CD4-positive, alpha-beta T cell (primary cell): ENCODE data around the gene MYPOP. TPM values are rescaled to one million over a fixed set of nuclear protein-coding genes. Genes with fewer than 3 reads are reported as not detected.

Experiments used
- ATAC-seq: fragments of 200-7000 bp; cut with Tn5 transposase; one replicate; pipeline ENCODE4 v1.10.0; 2022; ENCODE audit warnings: mild to moderate bottlenecking; ENCODE audit not compliant: poor library complexity
- CTCF ChIA-PET: fragments of 350-600 bp; sonication (Branson Sonifier 250); formaldehyde crosslinking; loops from one replicate; lab custom pipeline; 2021; ENCODE audit warnings: antibody characterized with exemption, inconsistent platforms; lab: Charles Lee
- POLR2A ChIA-PET: fragments of 350-600 bp; sonication (Branson Sonifier 250); formaldehyde crosslinking; loops from one replicate; lab custom pipeline; 2021; ENCODE audit warnings: antibody characterized with exemption, inconsistent platforms; lab: Charles Lee
- DNase-seq, 14 experiments: peaks; one replicate each; pipeline ENCODE4 v3.0.0-alpha.2; 2013 to 2020; ENCODE audit warnings: mixed read lengths in 2 of 14
- H3K27ac ChIP-seq, 2 donors: one replicate each; pipeline versions ENCODE4 v1.5.1 to v1.7.0; 2013; ENCODE audit warnings: low read length in 2 of 2, low read depth in 1 of 2, mild to moderate bottlenecking in 1 of 2
- H3K27me3 ChIP-seq, 2 experiments: 1 replicate in 1 of 2; 2 replicates in 1 of 2; pipeline versions ENCODE4 v1.6.1 to v1.7.0; 2013; ENCODE audit warnings: low read length in 2 of 2, control low read depth in 1 of 2, mild to moderate bottlenecking in 1 of 2, moderate library complexity in 1 of 2; ENCODE audit not compliant: insufficient read depth in 2 of 2, control insufficient read depth in 1 of 2
- H3K36me3 ChIP-seq: one replicate; pipeline ENCODE4 v1.6.1; 2013; ENCODE audit warnings: low read length, control low read depth; ENCODE audit not compliant: insufficient read depth
- H3K4me1 ChIP-seq: one replicate; pipeline ENCODE4 v1.6.1; 2013; ENCODE audit warnings: low read length, control low read depth; ENCODE audit not compliant: insufficient read depth
- H3K4me3 ChIP-seq: one replicate; pipeline ENCODE4 v1.5.1; 2013; ENCODE audit warnings: mild to moderate bottlenecking, low read length, moderate library complexity
- H3K9me3 ChIP-seq, 2 experiments: 1 replicate in 1 of 2; 2 replicates in 1 of 2; pipeline versions ENCODE4 v1.6.1 to v1.7.0; 2013; ENCODE audit warnings: low read length in 2 of 2, mild to moderate bottlenecking in 2 of 2, control low read depth in 1 of 2, moderate library complexity in 1 of 2; ENCODE audit not compliant: control insufficient read depth in 1 of 2, insufficient read depth in 1 of 2
- H3K27ac Mint-ChIP-seq: one replicate; pipeline ENCODE4 v1.8.0; 2020; ENCODE audit warnings: mixed read lengths
- H3K27me3 Mint-ChIP-seq: one replicate; pipeline ENCODE4 v1.8.0; 2021; ENCODE audit warnings: mixed read lengths
- H3K36me3 Mint-ChIP-seq: one replicate; pipeline ENCODE4 v1.8.0; 2021; ENCODE audit warnings: low read depth, mixed read lengths
- H3K4me1 Mint-ChIP-seq: one replicate; pipeline ENCODE4 v1.8.0; 2021; ENCODE audit warnings: low read depth, mixed read lengths
- H3K4me3 Mint-ChIP-seq: one replicate; pipeline ENCODE4 v1.8.0; 2020; ENCODE audit warnings: mild to moderate bottlenecking, mixed read lengths
- H3K9me3 Mint-ChIP-seq: one replicate; pipeline ENCODE4 v1.8.0; 2020; ENCODE audit warnings: mixed read lengths
- CTCF ChIP-seq: fragments of 200-600 bp; IDR thresholded peaks from one replicate; pipeline ENCODE4 v1.8.0; 2022; ENCODE audit warnings: antibody characterized with exemption, mild to moderate bottlenecking
- intact Hi-C, 2 experiments: fragments of 100-400 bp; cut with DNase I in 1 of 2; cut with micrococcal nuclease in 1 of 2; formaldehyde crosslinking; loops; one replicate each; pipeline versions ENCODE4 v1.15.1 to v1.9.0; 2023 to 2025; cut with DNase I, micrococcal nuclease
- polyA plus RNA-seq, 2 donors: library from polyadenylated mRNA; unstranded; fragments of 120-200 nt; gene quantifications; one replicate each; pipeline ENCODE4 v1.2.1, GENCODE V29; 2013
- total RNA-seq, 174 experiments: library from RNA in 2 of 174; stranded (reverse) in 2 of 174; gene quantifications; one replicate each; pipeline ENCODE4 v1.2.3 and lab custom pipeline; 2021 to 2026

Gene MYPOP, protein sequence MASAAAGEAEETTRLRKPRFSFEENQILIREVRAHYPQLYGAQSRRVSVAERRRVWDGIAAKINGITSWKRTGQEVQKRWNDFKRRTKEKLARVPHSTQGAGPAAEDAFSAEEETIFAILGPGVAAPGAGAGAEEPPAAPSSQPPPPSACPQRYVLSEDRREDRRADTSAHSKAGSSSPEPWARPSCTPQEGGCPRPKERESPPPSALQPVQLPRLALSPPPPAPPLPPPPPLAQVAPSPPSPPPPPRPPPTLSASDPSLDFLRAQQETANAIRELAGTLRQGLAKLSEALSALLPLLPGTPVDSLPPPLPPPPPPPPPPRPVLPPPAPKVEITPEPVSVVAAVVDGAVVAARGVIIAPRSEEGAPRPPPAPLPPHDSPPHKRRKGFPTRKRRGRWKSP
- total RNA-seq = 1 to 10 TPM; 4.1 to 4.7 TPM
- 6.7 TPM for polyA plus RNA-seq (2013, experiment 1 of 2)
- 8.2 TPM for polyA plus RNA-seq (2013, experiment 2 of 2)
- total RNA-seq (lab: John Stamatoyannopoulos, UW) = 0.49 to 13.1 (median 3.9) reads per million in 172 experiments

DNA sequence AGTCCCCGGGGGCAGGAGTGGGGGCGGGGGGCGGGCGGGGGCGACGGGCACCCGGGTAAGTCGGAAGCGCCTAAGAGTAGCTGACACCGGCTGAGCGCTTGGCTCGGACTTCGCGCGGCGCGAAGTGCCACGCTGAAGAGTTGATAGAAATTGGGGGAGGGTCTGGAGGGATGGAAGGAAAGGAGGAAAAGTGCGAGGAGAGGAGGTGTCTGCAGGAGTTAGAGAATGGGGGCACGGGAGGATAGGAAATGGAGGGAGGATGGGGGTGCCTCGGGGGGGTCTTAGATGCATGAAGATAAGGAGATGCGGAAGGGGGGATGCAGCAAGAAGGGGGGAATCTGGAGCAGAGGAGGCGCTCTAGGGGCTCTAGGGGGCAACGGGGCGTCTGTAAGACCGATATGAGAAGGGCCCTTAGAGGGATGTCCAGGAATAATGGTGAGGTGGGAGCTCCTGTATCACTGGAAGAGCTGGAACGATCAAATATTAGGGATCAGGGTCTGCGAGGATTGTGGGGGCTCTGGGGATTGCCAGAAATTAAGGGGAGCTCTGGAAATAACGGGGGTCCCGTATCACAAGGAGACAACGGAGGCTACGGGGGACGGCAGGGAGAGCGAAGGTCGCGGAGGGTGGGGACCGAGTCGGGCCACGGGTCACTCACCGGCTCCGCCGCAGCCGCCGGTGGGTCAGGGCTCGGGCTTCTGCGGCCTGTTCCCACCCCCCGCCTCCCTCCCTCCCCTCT is at the start of gene MYPOP:
MYPOP (minus strand) TSS at position 702 of the 739 bp plus-strand sequence. CDS start 840 bp downstream, outside the sequence.
- intact Hi-C loops = loop anchor here (1.0 to 10.0 kb wide), 6 partner anchors 13 to 723 kb away; partner anchors contain the start of genes IRF2BP1 (in 2 of the 2), BLOC1S3 (in 1 of the 2), CCDC61 (in 1 of the 2) and FOXA3 (in 1 of the 2)

DNA sequence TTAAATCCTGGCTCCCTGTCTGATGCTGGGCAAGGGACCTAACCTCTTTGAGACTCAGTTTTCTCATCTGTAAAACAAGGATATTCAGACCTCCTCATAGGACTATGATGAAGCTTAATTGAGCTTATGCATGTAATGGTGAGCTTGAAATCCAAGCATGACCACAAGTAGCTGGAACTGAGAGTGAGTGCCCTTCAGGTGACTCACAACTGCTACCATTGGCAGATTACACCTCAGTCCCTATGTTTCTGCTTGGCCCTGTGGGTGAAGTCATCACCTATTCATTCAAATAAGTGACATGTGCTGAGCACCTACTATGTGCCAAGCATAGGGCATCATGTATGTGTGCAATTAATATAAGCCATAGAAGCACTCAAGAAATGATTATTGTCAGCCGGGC is 45.5 kb upstream of the MYPOP start:
- no peak overlapping the region for H3K27ac ChIP-seq
- H3K36me3 Mint-ChIP-seq = no peaks in the 10 kb centered on the region
- H3K4me3 Mint-ChIP-seq = no peak overlapping the region
- H3K4me3 ChIP-seq = no peak overlapping the region
- no peaks in the 10 kb centered on the region for H3K36me3 ChIP-seq
- TF ChIP-seq CTCF = no peak
- ChIA-PET CTCF (interaction anchor here (0.9 kb wide), 1 partner anchor 81 kb away, joined by 3 read pairs; no protein-coding TSS in a partner anchor), POLR2A (no interaction called here)
- H3K27me3 Mint-ChIP-seq = peaks cover 48% of the 10 kb centered on the region
- peaks cover 0 to 6% of the 10 kb centered on the region in 2 experiments for H3K9me3 ChIP-seq
- H3K27ac Mint-ChIP-seq = no peak overlapping the region
- no peak for ATAC-seq
- no peaks in the 10 kb centered on the region for H3K9me3 Mint-ChIP-seq
- intact Hi-C loops = no loop called here
- DNase-seq = no peak
- H3K4me1 ChIP-seq = peaks cover 7% of the 10 kb centered on the region
- no peaks in the 10 kb centered on the region for H3K4me1 Mint-ChIP-seq
- peaks cover 15 to 17% of the 10 kb centered on the region in 2 experiments for H3K27me3 ChIP-seq

More for the DNA sequence above, at the start of gene MYPOP:
- H3K4me1 Mint-ChIP-seq = peaks cover 28% of the 10 kb centered on the region
- Histone ChIP-seq H3K27ac (peak within 1 kb of the TSS; percentile 68 to 85), H3K9me3 (no peaks in the 10 kb centered on the region), H3K36me3 (peaks cover 10% of the 10 kb centered on the region), H3K4me3 (peak within 1 kb of the TSS; percentile 64), H3K4me1 (peaks cover 26% of the 10 kb centered on the region), H3K27me3 (no peaks in the 10 kb centered on the region)
- POLR2A ChIA-PET = interaction anchor here (0.6 to 3.6 kb wide), 17 partner anchors 10 to 900 kb away, joined by 3 to 44 read pairs (median 4); partner anchors contain the start of genes CALM3, CCDC61, FBXO46 and FOXA3
- H3K27ac Mint-ChIP-seq = peak within 1 kb of the TSS; percentile 89
- no peaks in the 10 kb centered on the region for H3K27me3 Mint-ChIP-seq
- no peaks in the 10 kb centered on the region for H3K9me3 Mint-ChIP-seq
- no peak for TF ChIP-seq CTCF
- peak within 1 kb of the TSS; percentile 98 for H3K4me3 Mint-ChIP-seq
- H3K36me3 Mint-ChIP-seq = peaks cover 37% of the 10 kb centered on the region
- CTCF ChIA-PET = interaction anchor here (0.6 to 2.3 kb wide), 6 partner anchors 11 to 171 kb away, joined by 3 to 14 read pairs (median 6); partner anchors contain the start of genes FBXO46, IRF2BP1 and SYMPK
- ATAC-seq (no peak), DNase-seq (peak in 3 of 14 experiments; percentile 5 to 30 (median 8))

- ATAC-seq = no peak
- peaks cover 24 to 32% of the 10 kb centered on the region in 2 experiments for H3K27me3 ChIP-seq
- Mint-ChIP-seq H3K4me3 (no peak overlapping the region), H3K36me3 (no peaks in the 10 kb centered on the region), H3K27me3 (peaks cover 61% of the 10 kb centered on the region), H3K9me3 (no peaks in the 10 kb centered on the region), H3K4me1 (no peaks in the 10 kb centered on the region), H3K27ac (no peak overlapping the region)
- H3K36me3 ChIP-seq = no peaks in the 10 kb centered on the region
- H3K27ac ChIP-seq = no peak overlapping the region
- CTCF ChIA-PET = no interaction called here
- intact Hi-C loops = no loop called here
- no peak for TF ChIP-seq CTCF
- POLR2A ChIA-PET = no interaction called here
- H3K4me1 ChIP-seq = no peaks in the 10 kb centered on the region
- H3K9me3 ChIP-seq = peaks cover 0 to 4% of the 10 kb centered on the region in 2 experiments
- no peak overlapping the region for H3K4me3 ChIP-seq
- DNase-seq = no peak
Observed at GRCh38 chr19:45940515-45940805, 38.0 kb upstream of the MYPOP start.
